ENCODE data around the gene GABRB1.

- no peak for TF ChIP-seq CTCF (conservative IDR thresholded peaks at IDR 0.05; ENCODE audit: low read depth, low read length)
- no peak for TF ChIP-seq EZH2phosphoT487 (IDR thresholded peaks at IDR 0.05; ENCODE audit: borderline replicate concordance, low read length)
- no peak for TF ChIP-seq EZH2 (IDR thresholded peaks at IDR 0.05; ENCODE audit: low read length, unreplicated experiment)
Observed at GRCh38 chr4:47355568-47355967, 324.2 kb downstream of the GABRB1 start.
